ENCODE measurements around the gene ZNF709. TPM values are rescaled to one million over a fixed set of nuclear protein-coding genes. Genes with fewer than 3 reads are reported as not detected.
"Not testable (repeated sequence)": the region's sequence is repeated elsewhere in the genome, so short reads cannot be mapped to it uniquely, and the experiment has no call there.

Gene ZNF709
- polyA plus RNA-seq, 10 donors: 1.8 to 4.1 (median 2.9) TPM

DNA sequence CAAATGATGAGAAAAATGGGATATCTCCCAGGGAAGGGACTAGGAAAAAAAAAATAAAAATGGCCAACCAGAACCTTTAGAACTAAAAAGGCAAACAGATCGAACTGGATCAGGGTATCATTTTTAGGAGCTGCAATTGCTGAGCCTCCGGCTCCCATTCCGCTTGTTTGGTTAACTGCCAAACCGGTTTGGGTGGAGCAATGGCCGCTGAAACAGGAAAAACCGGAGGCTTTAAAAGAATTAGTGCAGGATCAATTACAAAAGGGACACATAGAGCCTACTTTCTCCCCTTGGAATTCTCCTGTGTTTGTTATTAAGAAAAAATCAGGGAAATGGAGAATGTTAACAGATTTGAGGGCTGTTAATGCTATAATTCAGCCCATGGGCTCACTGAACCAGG lies 31.1 kb downstream of the ZNF709 start:
- no peak for DNase-seq

DNA sequence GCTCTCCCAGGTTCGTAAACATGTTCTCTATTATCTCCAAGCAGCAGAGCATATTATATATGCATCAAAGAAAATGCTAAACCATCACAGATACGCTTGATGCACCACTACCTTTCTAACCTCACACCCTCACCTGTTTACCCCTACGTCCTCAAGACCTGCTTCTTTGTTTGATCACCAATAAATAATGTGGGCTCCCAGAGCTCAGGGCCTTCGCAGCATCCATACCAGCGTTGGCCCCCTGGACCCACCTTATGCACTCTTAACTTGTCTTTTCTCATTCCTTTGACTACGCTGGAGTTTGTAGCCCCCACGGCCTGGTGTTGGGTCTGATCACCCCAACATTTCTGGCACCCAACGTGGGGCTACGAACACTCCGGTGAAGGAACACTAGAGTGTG lies 33.8 kb downstream of the ZNF709 start:
- DNase-seq: no peak

- DNase-seq: no peak
Measured at GRCh38 chr19:12448808-12449207, 35.8 kb downstream of the ZNF709 start.

- DNase-seq: peak; percentile 98 to 99 (median 98)
Measured at GRCh38 chr19:12440541-12441316, 43.9 kb downstream of the ZNF709 start, which contains the start of gene ZNF443. Gene ZNF443, minus strand, starts transcription at chr19:12441021. Its CDS starts 107 bp downstream, at chr19:12440914.

GRCh38 chr19:12439686-12440540 lies 44.7 kb downstream of the ZNF709 start:
- peak in 2 of 3 donors; percentile 12 to 43 for DNase-seq

DNA sequence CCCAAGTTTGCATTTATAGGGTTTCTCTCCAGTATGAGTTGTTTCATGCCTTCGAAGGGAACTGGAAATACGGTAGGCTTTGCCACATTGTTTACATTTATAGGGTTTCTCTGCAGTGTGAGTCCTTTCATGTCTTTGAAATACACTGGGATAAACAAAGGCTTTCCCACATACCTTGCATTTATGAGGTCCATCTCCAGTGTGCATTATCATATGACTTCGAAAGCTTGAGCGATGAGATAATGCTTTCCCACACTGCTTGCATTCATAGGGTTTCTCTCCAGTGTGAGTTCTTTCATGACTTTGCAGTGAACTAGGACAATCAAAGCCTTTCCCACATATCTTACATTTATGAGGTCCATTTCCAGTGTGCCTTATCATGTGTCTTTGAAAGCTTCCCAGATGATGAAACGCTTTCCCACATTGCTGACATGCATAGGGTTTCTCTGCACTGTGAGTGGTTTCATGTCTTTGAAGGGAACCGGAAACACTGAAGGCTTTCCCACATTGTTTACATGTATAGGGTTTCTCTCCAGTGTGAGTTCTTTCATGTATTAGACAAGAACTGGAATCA lies 53.8 kb downstream of the ZNF709 start:
- not testable (repeated sequence) for DNase-seq

DNA sequence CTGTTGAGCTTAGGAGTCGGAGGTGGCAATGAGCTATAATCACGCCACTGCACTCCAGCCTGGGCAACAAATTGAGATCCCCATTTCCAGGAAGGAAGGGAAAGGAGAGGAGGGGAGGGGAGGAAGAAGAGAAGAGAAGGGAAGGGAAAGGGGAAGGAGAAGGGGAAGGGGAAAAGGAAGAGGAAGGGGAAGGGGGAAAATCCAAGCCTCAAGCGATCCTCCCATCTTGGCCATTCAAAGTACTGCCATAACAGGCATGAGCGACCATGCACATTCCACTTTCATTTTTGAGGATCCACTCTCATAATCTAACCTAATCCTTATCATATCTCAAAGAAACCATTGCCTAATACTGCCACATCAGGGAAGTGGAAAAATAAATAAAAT lies 58.7 kb downstream of the ZNF709 start:
- no peak for DNase-seq

DNA sequence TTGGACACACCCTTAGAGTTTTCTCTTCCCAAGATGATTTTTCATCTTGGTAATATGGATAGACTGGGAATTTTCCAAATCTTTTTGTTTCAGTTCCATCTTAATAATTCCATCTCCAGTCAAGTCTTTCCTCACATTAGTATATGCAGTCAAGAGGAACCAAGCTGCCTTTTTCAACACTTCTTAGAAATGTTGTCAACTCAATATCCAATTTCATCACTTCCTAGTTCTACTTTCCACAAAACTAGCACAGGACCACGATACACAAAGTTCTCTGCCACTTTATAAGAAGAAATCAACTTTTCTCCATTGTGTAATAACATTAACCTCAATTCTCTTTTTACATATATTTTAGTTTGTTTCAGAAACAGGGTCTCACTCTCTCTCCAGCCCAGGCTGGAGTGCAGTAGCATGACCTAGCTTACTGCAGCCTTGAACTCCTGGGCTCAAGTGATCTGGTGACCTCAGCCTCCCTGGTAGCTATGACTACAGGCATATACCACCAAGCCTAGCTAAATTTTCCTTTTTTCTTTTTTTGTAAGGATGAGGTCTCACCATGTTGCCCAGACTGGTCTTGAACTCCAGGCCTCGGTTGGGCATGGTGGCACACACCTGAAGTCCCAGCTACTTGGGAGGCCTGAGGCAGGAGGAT lies 59.3 kb downstream of the ZNF709 start:
- DNase-seq: no peak

DNA sequence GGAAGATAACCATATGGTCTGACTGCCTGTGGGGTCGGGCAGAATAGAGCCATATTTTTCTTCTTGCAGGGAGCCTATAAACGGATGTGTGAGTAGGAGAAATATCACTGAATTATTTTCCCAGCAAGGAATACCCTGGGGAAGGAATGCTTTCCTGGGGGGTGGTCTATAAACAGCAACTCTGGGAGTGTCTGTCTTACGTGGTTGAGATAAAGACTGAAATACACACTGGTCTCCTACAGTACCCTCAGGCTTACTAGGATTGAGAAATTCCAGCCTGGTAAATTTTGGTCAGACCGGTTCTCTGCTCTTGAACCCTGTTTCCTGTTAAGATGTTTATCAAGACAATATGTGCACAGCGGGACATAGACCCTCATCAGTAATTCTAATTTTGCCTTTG lies 67.3 kb downstream of the ZNF709 start:
- not testable (repeated sequence) for DNase-seq

GRCh38 chr19:12411893-12412292 lies 72.7 kb downstream of the ZNF709 start:
- no peak for DNase-seq

Other genes starting within 250 kb of the ZNF709 start
- gene ZNF44, start 189.9 kb downstream of the ZNF709 start, polyA plus RNA-seq (ENCODE audit: insufficient read length in 10 of 10): 10 to 100 TPM in 4 of 10 donors, 1 to 10 TPM in 6; 6.0 to 13.0 (median 8.4) TPM
- gene ZNF563, start 151.2 kb downstream of the ZNF709 start, polyA plus RNA-seq (ENCODE audit: insufficient read length in 10 of 10): 1 to 10 TPM; 1.2 to 3.3 (median 2.3) TPM
- 1 to 10 TPM; 1.2 to 2.6 (median 2.3) TPM for gene ZNF442, start 119.1 kb downstream of the ZNF709 start, polyA plus RNA-seq (ENCODE audit: insufficient read length in 10 of 10)
- 1 to 10 TPM; 3.4 to 5.8 (median 4.3) TPM for gene ZNF799, start 83.5 kb downstream of the ZNF709 start, polyA plus RNA-seq (ENCODE audit: insufficient read length in 10 of 10)
- gene ZNF443, start 43.8 kb downstream of the ZNF709 start, polyA plus RNA-seq (ENCODE audit: insufficient read length in 10 of 10): 1 to 10 TPM; 2.7 to 4.7 (median 3.6) TPM
- 1 to 10 TPM; 3.2 to 5.9 (median 4.8) TPM for gene ZNF564, start 66.7 kb upstream of the ZNF709 start, polyA plus RNA-seq (ENCODE audit: insufficient read length in 10 of 10)
- gene ZNF490, start 126.0 kb upstream of the ZNF709 start, polyA plus RNA-seq (ENCODE audit: insufficient read length in 10 of 10): 1 to 10 TPM; 1.5 to 4.6 (median 2.9) TPM
- 10 to 100 TPM in 9 of 10 donors, 1 to 10 TPM in 1; 7.7 to 17.5 (median 13.7) TPM for gene ZNF791, start 126.1 kb upstream of the ZNF709 start, polyA plus RNA-seq (ENCODE audit: insufficient read length in 10 of 10)
- gene MAN2B1, start 181.9 kb upstream of the ZNF709 start, polyA plus RNA-seq (ENCODE audit: insufficient read length in 10 of 10): 10 to 100 TPM; 23.1 to 38.2 (median 27.9) TPM
- gene WDR83, start 182.0 kb upstream of the ZNF709 start, polyA plus RNA-seq (ENCODE audit: insufficient read length in 10 of 10): 10 to 100 TPM in 6 of 10 donors, 1 to 10 TPM in 4; 5.8 to 13.2 (median 10.6) TPM
- gene DHPS, start 197.1 kb upstream of the ZNF709 start, polyA plus RNA-seq (ENCODE audit: insufficient read length in 10 of 10): 10 to 100 TPM; 52.3 to 63.0 (median 59.8) TPM
- not detected for gene GNG14, start 203.2 kb upstream of the ZNF709 start, polyA plus RNA-seq (ENCODE audit: insufficient read length in 10 of 10)
- gene FBXW9, start 211.8 kb upstream of the ZNF709 start, polyA plus RNA-seq (ENCODE audit: insufficient read length in 10 of 10): 1 to 10 TPM; 2.5 to 6.3 (median 4.1) TPM
- gene TNPO2, start 239.1 kb upstream of the ZNF709 start, polyA plus RNA-seq (ENCODE audit: insufficient read length in 10 of 10): 10 to 100 TPM; 44.6 to 69.5 (median 54.9) TPM
- 100 to 1,000 TPM; 130 to 217 (median 172) TPM for gene TRIR, start 249.9 kb upstream of the ZNF709 start, polyA plus RNA-seq (ENCODE audit: insufficient read length in 10 of 10)